GM13976 (cell line): Measurements from ENCODE around the gene SLC35D2.

Experiments
- DNase-seq: peaks from one replicate; pipeline ENCODE4 v3.0.0; 2012; ENCODE audit warnings: low spot score
- in situ Hi-C: fragments of 300-500 bp; cut with MboI; formaldehyde crosslinking; loops from one replicate; pipeline ENCODE4 v1.12.0; 2022; ENCODE audit warnings: low sequenced_read_pairs, mixed read lengths, inconsistent platforms; ENCODE audit not compliant: unreplicated experiment
- TF ChIP-seq, protein P1 (sequence below): IDR thresholded peaks from 2 replicates; pipeline ENCODE4 v1.5.1; 2012; ENCODE audit warnings: borderline replicate concordance, mild to moderate bottlenecking; ENCODE audit not compliant: insufficient read depth; ENCODE audit errors: extremely low read depth, missing control alignments, control extremely low read depth

Gene SLC35D2

DNA sequence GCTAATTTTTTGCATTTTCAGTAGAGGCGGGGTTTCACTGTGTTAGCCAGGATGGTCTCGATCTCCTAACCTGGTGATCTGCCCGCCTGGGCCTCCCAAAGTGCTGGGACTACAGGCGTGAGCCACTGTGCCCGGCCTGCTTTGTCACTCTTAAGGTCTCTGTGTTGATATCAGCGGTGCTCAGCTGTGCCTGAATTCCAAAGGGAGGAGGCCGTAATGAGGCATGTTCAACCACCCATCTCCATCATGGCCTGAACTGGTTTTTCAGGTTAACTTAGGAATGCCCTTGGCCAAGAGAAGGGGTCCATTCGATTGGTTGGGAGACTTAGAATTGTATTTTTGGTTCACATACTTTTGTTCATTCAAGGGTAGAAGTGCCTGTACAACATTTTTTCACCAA is 103.6 kb downstream of the SLC35D2 start:
- TF ChIP-seq, protein P1, sequence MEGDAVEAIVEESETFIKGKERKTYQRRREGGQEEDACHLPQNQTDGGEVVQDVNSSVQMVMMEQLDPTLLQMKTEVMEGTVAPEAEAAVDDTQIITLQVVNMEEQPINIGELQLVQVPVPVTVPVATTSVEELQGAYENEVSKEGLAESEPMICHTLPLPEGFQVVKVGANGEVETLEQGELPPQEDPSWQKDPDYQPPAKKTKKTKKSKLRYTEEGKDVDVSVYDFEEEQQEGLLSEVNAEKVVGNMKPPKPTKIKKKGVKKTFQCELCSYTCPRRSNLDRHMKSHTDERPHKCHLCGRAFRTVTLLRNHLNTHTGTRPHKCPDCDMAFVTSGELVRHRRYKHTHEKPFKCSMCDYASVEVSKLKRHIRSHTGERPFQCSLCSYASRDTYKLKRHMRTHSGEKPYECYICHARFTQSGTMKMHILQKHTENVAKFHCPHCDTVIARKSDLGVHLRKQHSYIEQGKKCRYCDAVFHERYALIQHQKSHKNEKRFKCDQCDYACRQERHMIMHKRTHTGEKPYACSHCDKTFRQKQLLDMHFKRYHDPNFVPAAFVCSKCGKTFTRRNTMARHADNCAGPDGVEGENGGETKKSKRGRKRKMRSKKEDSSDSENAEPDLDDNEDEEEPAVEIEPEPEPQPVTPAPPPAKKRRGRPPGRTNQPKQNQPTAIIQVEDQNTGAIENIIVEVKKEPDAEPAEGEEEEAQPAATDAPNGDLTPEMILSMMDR = no peak
- in situ Hi-C loops = no loop called here
- DNase-seq = no peak

DNA sequence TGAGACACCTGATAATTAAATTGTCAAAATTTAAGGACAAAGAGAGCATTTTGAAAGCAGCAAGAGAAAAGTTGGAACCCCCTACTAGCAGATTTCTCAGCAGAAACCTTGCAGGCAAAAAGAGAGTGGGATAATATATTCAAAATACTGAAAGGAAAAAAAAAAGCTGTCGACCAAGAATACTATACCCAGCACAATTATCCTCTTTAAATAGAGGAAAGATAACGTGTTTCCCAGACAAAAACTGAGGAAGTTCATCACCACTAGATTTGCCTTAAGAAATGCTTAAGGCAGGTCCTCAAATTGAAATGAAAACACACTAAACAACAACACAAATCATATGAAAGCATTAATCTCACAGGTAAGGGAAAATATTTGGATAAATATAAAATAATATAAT is 108.6 kb downstream of the SLC35D2 start:
- in situ Hi-C loops = no loop called here
- DNase-seq = no peak
- TF ChIP-seq, protein P1 = no peak
